HG02763 (cell line): Measurements from ENCODE around the gene NUDT1.
A peak's percentile ranks its signal among the peaks of the same experiment; 100 is the strongest.

Experiments used
- ATAC-seq: cut with Tn5 transposase; IDR thresholded peaks from one replicate; pipeline ENCODE4 v1.9.1; 2021; ENCODE audit warnings: mild to moderate bottlenecking, moderate library complexity; ENCODE audit not compliant: unreplicated experiment

The NUDT1 gene

DNA sequence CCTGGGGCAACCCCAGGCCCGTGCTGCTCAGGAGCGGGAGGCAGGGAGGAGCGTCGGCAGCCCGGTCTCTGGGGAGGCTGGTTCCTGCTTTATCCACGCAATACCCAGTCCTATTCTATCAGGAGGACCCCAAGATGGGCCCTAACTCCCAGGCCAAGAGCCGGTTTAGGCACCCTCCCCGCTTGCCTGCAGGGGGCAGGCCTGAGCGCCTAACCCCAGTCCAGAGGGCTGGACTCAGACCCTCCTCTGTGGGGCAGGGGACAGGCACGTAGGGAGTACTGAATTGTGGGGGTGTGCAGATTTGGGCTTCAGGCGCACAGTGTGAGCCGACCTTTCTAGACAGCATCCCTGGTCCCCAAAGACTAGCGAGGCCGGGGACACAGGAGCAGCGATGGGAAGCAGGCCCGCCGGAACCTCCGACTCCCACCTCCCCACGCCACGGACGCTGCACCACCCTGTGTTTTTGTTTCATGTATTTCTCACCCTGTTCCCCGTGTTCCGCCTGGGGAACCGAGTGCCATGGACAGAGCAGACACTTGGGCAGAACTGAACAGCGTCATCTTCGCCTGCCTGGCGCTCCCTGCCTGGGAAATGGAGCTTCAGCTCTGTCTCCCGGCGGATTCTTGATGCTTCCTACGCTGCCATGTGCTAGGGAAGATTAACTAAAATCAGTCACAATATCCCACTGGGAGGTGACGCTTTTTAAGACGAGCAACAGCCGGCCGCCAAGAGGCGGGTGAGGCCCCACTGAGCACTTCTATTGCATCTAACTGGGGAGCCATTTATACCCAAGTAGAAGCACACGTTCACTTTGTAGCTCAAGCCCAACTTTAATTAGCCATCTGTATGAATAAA lies 5.3 kb downstream of the NUDT1 start:
- ATAC-seq, result no peak

DNA sequence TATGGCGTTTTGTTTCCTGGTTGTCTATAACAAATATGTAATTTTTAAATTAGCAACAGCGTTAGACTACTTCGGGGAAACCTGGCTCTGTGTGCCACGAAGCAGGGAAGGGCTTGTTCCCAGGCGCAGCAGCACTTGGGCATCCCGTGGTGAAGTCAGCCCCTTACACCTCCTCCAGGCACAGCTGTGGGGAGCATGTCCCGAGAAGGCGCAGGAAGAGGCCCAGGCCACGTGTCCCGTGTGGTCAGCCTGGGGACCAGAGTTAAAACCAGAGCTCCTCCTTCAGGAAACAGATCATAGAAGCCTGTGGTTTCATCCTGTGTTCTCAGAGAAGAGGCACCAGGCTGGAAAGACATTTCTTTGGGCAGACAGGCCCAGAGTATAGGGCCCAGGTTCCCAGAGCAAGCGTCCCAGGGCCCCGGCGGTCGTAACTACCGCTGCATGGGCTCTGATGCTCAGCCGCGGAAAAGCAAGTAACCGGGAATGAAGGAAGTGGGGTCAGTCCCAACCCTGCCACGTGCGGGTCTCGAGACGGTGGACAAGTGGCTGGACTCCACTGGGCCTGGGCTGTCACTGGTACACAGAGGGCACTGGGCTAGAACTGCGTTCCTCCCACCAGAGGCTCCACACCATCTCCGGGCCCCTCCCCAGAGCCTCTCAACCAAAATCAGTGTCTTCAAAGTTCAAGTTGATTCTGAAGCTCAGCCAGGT lies 7.1 kb downstream of the NUDT1 start:
- ATAC-seq, result no peak

DNA sequence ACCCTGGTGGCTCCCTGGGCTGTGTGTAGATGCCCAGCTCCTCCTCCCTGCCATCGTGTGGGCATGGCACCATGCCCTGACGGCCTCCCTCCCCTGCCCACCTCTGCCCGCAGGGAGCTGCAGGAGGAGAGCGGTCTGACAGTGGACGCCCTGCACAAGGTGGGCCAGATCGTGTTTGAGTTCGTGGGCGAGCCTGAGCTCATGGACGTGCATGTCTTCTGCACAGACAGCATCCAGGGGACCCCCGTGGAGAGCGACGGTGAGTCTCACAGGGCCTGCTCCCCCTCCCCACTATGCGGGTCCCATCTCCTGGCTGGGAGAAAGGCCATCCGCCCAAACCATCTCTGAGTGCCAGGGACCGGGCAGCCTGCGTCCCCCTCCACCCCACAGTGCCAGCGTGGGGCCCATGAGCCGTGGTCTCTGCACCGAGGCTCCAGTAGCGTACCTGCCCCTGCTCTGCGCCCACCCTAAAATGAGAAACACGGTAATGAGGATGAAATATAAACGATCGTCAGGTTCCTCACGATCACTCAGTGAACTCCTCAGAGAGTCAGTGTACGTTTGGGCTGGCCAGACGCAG lies 7.8 kb downstream of the NUDT1 start:
- ATAC-seq, result no peak

DNA sequence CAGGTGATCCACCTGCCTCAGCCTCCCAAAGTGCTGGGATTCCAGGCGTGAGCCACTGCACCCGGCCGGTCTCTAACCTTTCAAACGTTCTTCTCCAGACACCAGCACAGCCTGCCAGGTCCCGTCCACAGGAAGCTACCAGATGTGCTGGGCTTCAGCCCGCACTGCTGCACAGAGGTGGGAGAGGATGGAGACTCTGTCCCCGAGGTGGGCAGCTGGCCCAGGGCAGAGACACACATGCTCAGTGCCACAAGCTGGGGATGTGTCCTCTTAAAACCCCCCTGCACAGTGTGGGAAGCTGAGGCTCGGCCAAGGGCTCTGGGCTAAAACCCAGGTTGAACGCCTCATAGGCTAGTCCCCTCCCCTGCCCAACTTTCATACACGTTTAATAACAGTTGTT lies 9.4 kb downstream of the NUDT1 start:
- no peak for ATAC-seq

DNA sequence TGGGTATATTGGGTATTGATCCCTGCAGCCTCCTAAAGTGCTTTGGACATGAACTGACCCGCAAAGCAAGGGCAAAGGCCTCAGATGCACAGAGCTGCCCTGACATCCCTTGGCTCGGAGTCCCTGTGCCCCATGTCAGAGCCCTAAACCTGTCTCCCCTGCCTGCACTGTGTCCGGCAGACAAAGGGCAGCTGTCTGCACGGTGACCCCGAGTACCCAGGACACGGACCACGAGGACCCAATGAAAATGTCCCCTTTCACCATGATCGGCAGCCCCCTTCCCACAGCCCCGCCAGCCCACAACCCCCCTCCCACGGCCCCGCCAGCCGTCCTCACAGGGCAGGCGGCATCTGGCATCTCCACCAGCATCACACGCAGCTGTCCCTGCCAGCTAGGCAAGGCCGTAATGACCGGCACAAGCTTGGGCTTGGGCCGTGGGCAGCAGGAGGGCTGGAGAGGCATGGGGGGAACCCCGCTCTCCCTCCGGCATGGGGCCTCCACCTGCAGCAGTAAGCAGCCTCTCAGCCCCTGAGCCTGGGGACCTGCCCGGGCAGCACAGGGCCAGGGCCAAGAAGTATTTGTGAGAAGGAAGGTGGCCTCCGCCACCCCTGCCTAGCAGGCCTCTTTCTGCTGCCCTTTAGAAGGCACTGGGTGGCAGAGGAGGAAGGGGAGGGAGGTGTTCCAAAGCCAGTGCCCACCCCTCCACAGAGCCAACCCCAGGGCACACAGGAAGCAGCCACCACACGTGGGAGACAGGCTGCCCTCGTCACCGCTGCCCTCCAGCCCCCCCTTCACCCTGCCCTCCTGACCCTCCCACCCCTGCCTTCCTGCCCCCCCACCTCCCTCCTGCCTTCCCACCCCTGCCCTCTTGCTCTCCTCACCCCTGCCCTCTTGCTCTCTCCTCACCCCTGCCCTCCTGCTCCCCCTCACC lies 10.1 kb downstream of the NUDT1 start:
- no peak for ATAC-seq

DNA sequence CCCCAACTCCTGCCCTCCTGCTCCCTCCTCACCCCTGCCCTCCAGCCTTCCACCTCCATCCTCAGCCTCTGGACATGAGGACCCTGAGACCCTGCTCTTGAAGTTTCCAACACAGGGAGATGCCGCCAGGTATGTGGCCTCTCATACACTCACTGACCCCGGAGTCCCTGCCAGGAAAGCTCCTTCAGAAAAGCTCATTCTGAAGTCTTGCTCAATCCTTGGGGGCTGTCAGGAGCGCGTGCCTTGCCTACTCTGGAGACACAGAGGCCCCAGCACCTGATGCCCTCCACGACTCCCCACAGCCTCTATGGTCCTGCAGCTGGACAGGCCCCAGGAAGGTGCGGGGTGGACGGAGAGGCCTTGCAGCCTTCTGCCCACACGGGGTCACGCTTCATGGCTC lies 11.0 kb downstream of the NUDT1 start:
- ATAC-seq, result no peak

DNA sequence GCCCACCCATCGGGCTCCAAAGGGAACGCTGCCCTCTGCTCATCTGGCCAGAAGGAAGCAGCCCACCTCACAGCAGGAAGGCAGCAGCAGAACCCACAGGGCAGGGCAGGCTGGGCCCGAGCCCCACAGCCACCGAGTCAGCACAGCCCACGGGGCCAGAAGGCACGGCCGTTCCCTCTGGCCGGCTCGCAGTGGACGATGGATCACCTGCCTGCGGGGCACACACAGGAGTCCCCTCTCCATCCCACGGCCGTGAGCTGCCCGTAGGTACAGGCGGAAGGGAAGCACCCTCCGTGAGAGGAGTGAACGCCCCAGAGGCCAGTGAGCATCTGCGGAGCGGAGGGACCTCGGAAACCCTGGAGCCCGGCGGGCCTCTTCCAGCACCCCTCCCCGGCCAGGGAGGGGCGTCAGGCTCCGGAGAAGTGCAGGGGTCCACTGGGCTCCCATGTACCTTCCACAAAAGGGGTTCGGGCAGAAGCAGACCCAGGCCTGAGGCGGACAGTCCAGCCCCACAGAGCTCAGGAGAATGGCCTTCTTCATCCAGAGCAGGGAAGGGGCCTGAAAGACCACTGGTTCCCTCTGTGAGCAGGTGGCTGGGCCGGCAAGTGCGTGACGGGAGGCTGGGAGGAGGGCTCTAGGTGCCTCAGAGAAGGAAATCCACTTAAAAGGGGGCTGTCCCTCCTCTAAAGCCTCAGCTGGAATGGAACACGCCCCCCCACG lies 11.7 kb downstream of the NUDT1 start:
- ATAC-seq, result no peak

DNA sequence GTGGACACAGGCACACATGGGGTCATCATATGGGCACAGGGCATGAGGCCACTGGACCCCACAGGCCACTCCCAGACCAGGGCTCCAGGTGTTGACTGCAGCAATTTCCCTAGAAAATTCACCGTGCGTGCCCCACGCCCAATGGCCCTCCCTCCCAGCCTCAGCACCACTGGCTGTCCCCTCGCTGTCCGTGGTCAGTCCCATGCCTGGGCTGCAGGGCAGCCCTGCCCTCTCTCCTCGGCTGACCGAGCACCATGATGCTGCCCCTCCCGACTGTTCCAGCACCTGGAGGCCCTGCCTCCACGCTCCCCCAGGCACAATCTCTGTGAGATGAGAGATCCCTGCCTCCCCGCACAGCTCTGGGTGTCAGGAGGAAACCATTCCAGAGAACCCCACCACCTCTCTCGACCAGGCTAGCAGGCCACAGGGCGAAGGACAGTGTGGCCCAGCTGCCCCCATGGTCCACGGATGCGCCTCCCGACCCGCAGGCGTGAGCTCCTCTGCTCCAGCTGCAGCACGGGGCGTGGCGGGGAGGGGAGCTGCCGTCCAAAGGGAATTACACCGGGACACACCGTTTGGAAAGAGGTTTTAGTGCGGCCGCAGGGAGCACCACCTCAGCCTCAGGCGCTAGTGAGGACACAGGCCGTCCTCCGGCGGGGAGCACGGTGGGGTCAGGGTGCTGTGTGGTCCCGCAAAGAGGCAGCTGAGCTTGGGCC lies 12.6 kb downstream of the NUDT1 start:
- no peak for ATAC-seq

DNA sequence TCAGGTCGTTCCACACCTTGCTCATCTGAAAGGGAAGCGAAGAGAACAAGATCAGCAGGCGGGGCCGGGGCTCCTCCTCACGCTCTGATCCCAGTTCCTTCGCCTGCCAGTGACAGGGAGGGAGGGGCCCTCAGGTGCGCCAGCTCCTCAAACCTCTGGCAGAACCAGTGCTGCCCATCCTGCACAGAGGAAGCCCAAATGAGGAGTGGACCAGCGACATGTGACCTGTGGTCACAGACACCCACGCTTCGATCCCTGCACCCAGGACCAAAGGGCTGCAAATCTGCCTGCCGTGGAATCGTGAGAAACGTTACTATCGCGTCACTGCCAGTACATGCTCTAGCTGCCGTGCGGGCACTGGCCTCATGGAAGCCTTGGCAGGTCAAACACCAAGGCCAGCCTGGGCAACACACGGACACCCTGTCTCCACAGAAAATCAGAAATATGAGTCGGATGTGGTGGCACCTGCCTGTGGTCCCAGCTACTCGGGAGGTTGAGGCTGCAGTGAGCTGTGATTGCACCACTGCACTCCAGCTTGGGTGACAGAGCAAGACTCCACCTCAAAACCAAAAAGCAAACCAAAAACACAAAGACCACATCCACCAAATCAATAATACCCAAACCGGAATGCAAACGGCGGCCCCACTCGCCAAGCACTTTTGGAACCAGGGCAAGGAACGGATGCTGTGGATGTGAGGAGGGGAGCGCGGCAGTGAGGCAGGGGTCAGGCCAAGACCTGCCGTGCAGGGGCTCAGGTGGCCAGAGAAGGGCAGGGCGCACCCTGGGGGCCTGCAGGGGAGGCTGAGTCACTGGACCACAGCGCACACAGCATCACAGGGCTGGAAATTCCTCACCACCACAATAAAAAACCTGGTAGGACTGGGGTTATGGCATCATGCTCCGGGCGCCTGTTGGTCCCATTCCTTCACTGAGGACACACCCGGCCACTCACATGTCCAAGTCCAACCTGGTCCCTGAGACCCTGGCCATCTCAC lies 13.4 kb downstream of the NUDT1 start:
- ATAC-seq, result no peak

DNA sequence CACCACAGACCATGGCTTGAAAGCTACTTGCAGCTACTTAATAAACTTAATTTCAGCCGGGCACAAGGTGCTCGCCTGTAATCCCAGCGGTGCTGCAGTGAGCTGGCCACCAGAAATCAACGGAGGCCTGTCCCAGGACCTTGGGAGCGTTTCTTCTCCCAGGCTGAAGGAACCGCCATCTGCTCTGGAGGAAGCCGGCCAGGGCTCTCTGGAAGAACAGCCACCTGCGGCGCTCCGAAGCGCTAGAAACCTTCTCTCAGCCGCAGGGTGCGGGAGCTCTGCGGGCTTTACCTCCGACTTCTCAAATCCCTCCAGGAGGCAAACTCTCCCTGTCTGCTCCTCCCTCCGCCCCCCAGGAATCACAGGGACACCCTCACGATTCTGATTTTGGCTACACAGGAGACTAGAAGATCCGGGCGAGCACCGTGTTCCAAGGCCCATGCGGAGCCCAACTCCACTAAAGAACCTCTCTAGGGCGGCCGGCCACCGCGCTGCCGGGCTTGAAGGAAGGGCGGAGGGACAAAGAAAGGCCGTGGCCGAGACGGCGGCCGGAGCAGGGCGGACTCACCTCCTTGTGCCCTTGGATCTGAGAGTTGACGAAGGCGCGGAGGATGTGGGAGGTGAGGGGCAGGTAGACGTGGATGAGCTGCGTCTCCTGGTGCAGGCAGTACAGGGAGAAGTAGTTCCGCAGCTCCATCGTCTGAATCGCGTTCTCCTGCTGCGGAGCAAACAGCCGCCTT lies 14.4 kb downstream of the NUDT1 start:
- ATAC-seq, result no peak

DNA sequence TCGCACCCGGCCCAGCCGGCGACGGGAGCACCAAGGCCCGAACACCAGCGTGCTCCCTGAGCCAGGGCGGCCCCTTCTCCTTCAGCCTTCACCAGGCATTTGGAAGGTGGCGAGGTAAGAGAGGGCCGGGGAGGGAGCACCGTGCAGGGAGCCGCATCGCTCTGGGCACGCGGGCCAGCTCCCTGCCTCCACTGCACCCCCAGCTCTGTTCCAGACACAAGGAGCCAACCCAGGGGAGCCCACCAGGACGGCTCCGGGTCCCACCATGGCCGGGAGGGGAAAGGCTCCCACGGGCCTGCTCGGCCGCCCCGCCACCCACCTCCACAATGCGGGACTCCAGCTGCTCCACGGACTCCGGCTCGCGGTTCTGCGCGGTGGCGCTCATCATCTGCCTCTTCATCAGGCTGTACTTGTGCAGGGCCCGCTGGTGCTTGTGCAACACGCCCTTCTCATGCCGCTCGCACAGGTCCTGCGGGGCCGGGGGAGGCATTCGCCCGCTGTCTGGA lies 15.1 kb downstream of the NUDT1 start:
- no peak for ATAC-seq

DNA sequence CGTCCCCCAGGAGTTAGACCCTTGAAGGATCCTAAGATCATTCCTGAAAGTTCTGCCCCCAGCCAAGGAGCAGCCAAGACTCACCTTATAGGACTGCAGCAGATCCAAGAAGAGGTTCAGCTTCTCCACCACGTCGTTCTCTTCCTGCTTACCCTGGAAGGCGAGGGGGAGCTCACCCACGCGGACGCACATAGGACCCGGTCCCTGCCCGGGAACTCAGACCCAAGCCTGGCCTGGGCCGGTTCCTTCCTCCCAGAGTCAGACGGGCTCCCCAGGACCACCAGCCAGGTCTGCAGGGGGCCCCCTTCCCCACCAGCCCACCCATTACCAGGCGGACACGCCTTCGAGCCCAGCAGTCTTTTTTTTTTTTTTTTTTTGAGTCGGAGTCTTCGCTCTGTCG lies 15.6 kb downstream of the NUDT1 start:
- ATAC-seq, result no peak

DNA sequence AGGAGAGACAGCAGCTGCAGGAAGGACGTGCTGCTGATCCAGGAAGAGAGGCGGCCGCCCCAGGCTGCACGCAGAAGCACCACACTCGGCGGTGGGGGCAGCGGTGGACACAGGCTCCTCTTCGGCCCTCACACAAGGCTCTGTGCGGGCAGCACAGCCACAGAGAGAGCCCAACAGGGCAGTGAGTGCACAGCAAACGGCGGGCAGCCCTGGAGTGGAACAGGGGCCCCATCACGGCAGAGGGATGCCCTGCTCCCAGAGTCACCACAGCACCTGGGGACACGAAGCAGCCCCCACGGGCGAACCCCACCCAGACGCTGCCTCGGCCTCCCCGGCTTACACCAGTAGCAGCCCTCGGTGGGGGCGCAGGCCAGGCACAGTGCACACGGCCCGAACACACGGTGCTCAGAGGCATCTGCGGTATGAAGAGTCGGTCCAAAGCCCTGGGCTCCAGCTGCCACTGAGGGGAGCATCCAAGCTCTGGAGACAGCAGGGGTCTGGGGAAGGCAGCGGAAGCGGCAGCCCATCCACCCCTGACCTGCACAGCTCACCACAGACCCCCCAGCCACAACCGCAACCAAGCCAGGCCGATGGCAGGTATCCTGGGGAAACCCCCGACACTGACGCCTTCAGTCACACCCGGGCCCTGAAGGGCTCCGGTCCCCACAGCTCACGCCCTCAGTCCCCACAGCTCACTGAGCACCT lies 16.8 kb downstream of the NUDT1 start:
- peak; percentile 55 for ATAC-seq

DNA sequence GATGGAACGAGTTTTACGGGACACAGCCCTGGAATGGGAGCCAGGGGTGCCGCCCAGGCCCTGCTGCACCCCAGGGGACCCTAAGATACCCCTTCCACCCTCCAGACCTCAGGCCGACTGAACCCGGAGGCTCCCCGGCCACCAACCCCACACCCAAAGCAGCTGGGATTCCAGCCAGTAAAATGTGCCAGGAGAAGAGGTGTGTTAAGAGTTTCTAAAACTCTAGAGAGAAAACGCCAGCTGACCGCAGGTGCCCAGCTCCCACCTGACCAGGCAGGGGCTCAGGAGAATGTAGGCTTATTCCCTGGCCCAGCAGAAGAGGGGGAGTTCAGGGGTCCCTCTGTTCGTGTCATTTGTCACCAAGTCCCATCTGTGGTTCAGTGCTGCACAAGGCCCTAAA lies 17.5 kb downstream of the NUDT1 start:
- ATAC-seq, result peak; percentile 3

DNA sequence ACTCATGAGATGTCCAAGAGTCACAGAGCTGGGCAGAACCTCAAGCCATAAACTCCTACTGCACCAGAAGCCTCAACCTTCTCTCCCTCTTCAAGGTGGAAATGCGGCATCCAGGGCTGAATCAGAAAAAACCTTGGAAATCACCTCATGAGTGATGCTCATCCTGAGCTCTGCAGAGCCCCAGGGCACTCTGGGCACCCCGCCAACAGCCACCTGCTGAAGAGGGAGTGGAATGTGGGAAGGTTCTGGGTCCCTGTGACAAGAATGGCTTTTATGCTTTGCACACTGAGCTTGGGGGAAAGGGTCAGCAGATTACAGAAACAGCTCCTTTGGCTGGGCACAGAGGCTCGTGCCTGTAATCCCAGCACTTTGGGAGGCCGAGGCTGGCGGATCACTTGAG lies 18.8 kb downstream of the NUDT1 start:
- ATAC-seq, result no peak

DNA sequence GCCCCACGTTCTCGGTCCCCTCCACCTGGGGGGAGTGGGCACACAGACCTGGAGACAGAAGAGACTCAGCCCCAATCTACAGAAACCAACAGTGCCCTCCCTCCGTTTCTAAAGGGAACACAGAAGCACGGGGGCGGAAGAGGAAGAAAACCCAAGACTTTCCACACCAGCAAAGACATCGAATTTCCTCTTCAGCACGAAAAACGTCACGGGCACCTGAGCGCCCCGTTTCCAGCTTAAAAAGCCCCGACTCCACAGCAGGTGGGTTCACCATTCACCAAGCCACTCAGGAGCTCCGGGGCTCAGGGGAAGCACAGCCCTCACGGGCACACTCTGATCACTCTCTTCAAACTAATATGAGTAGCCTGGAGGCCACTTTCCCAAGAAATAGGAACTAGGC lies 19.6 kb downstream of the NUDT1 start:
- peak; percentile 33 for ATAC-seq

DNA sequence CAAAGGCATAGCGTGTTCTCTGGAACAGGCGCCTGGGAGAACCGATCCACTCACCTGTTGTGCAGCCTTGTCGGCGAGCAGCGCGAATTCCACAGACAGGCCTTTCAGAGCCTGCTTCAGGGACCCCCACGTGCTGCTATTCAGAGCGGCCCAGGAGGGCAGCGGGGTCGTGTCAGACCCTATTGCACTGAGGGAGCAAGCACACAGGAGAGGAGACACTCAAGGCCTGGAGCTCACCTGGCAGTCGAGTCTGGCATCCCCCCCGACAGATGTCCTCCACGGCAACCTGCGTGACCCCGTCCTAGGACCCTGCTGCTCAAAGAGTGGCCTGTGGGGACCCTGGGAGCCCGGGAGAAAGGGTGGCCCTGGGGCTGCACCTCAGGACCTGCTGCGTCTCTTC lies 21.1 kb downstream of the NUDT1 start:
- ATAC-seq, result no peak
